Parathyroid adenoma (tissue), 2 donors: Measurements from ENCODE around the gene SECISBP2L.
"Not testable (repeated sequence)": the region's sequence is repeated elsewhere in the genome, so short reads cannot be mapped to it uniquely, and the experiment has no call there.

Experiments used
- H2AFZ ChIP-seq: fragments of 300-600 bp; sonication (generic); one replicate; pipeline ENCODE4 v1.7.0; 2017; ENCODE audit warnings: antibody characterized with exemption, mild to moderate bottlenecking
- H3K27ac ChIP-seq: fragments of 300-600 bp; sonication (generic); one replicate; pipeline ENCODE4 v1.7.0; 2017
- H3K27me3 ChIP-seq: fragments of 300-600 bp; sonication (generic); one replicate; pipeline ENCODE4 v1.7.0; 2017; ENCODE audit warnings: low read length; ENCODE audit not compliant: control insufficient read depth, insufficient read depth
- H3K36me3 ChIP-seq: fragments of 300-600 bp; sonication (generic); one replicate; pipeline ENCODE4 v1.7.0; 2017; ENCODE audit warnings: low read length; ENCODE audit not compliant: control insufficient read depth, insufficient read depth
- H3K4me1 ChIP-seq: fragments of 300-600 bp; sonication (generic); one replicate; pipeline ENCODE4 v1.7.0; 2017; ENCODE audit warnings: control low read depth
- H3K4me2 ChIP-seq: fragments of 300-600 bp; sonication (generic); one replicate; pipeline ENCODE4 v1.7.0; 2017; ENCODE audit warnings: low read length
- H3K4me3 ChIP-seq: fragments of 300-600 bp; sonication (generic); one replicate; pipeline ENCODE4 v1.7.0; 2017; ENCODE audit warnings: low read depth, low read length
- H3K79me2 ChIP-seq: fragments of 300-600 bp; sonication (generic); one replicate; pipeline ENCODE4 v1.7.0; 2017; ENCODE audit warnings: control low read depth
- H3K9ac ChIP-seq: fragments of 300-600 bp; sonication (generic); one replicate; pipeline ENCODE4 v1.7.0; 2017; ENCODE audit warnings: mild to moderate bottlenecking
- H3K9me3 ChIP-seq: fragments of 300-600 bp; sonication (generic); one replicate; pipeline ENCODE4 v1.7.0; 2017; ENCODE audit warnings: low read length; ENCODE audit not compliant: control insufficient read depth
- CTCF ChIP-seq: fragments of 300-600 bp; sonication (generic); IDR thresholded peaks from one replicate; pipeline ENCODE4 v1.7.0; 2017; ENCODE audit warnings: antibody characterized with exemption, mild to moderate bottlenecking
- donor health status: primary hyperparathyroidism.

The SECISBP2L gene

GRCh38 chr15:49079340-49080039, 33.2 kb upstream of the SECISBP2L start:
- Histone ChIP-seq H3K27me3 (no peaks in the 10 kb centered on the region), H3K36me3 (no peaks in the 10 kb centered on the region), H2AFZ (no peak overlapping the region), H3K4me1 (peaks cover 10% of the 10 kb centered on the region), H3K4me3 (no peak overlapping the region), H3K9me3 (no peaks in the 10 kb centered on the region), H3K4me2 (no peak overlapping the region), H3K79me2 (no peaks in the 10 kb centered on the region), H3K9ac (no peak overlapping the region), H3K27ac (no peak overlapping the region)
- TF ChIP-seq CTCF, result no peak

GRCh38 chr15:49075881-49076280, 29.6 kb upstream of the SECISBP2L start:
- no peaks in the 10 kb centered on the region for H3K36me3 ChIP-seq
- peak overlapping the region; percentile 51 for H2AFZ ChIP-seq
- peaks cover 8% of the 10 kb centered on the region for H3K4me1 ChIP-seq
- H3K4me2 ChIP-seq, result peak overlapping the region; percentile 64
- H3K9ac ChIP-seq, result no peak overlapping the region
- H3K27ac ChIP-seq, result peak overlapping the region; percentile 79
- no peak for TF ChIP-seq CTCF
- H3K4me3 ChIP-seq, result peak overlapping the region; percentile 2
- no peaks in the 10 kb centered on the region for H3K9me3 ChIP-seq
- no peaks in the 10 kb centered on the region for H3K27me3 ChIP-seq
- no peaks in the 10 kb centered on the region for H3K79me2 ChIP-seq

GRCh38 chr15:49074589-49075287, 28.5 kb upstream of the SECISBP2L start:
- not testable (repeated sequence) for H3K9me3 ChIP-seq, H3K9ac ChIP-seq, H3K4me3 ChIP-seq, H2AFZ ChIP-seq, H3K27me3 ChIP-seq, H3K79me2 ChIP-seq, H3K36me3 ChIP-seq, H3K4me1 ChIP-seq
- Histone ChIP-seq H3K4me2 (peak overlapping the region; percentile 64), H3K27ac (peak overlapping the region; percentile 79)

- TF ChIP-seq CTCF, result no peak
- no peak overlapping the region for H3K4me2 ChIP-seq
- H3K27ac ChIP-seq, result no peak overlapping the region
- H3K4me1 ChIP-seq, result peaks cover 12% of the 10 kb centered on the region
- no peaks in the 10 kb centered on the region for H3K9me3 ChIP-seq
- H3K27me3 ChIP-seq, result no peaks in the 10 kb centered on the region
- no peak overlapping the region for H2AFZ ChIP-seq
- H3K79me2 ChIP-seq, result no peaks in the 10 kb centered on the region
- H3K36me3 ChIP-seq, result no peaks in the 10 kb centered on the region
- H3K9ac ChIP-seq, result no peak overlapping the region
- H3K4me3 ChIP-seq, result no peak overlapping the region
Measured at GRCh38 chr15:49066372-49066771, 20.1 kb upstream of the SECISBP2L start.

- Histone ChIP-seq H3K4me2 (no peak overlapping the region), H3K9ac (no peak overlapping the region), H3K4me3 (no peak overlapping the region), H3K27ac (no peak overlapping the region), H3K9me3 (no peaks in the 10 kb centered on the region), H3K27me3 (no peaks in the 10 kb centered on the region), H3K4me1 (peaks cover 20% of the 10 kb centered on the region), H3K79me2 (no peaks in the 10 kb centered on the region), H3K36me3 (no peaks in the 10 kb centered on the region), H2AFZ (no peak overlapping the region)
- no peak for TF ChIP-seq CTCF
Measured at GRCh38 chr15:49064884-49065283, 18.6 kb upstream of the SECISBP2L start.
